Measurements from ENCODE around the gene DNAI4. TPM values are rescaled to one million over a fixed set of nuclear protein-coding genes. Genes with fewer than 3 reads are reported as not detected.
"Not testable (repeated sequence)": the region's sequence is repeated elsewhere in the genome, so short reads cannot be mapped to it uniquely, and the experiment has no call there.

The DNAI4 gene, protein sequence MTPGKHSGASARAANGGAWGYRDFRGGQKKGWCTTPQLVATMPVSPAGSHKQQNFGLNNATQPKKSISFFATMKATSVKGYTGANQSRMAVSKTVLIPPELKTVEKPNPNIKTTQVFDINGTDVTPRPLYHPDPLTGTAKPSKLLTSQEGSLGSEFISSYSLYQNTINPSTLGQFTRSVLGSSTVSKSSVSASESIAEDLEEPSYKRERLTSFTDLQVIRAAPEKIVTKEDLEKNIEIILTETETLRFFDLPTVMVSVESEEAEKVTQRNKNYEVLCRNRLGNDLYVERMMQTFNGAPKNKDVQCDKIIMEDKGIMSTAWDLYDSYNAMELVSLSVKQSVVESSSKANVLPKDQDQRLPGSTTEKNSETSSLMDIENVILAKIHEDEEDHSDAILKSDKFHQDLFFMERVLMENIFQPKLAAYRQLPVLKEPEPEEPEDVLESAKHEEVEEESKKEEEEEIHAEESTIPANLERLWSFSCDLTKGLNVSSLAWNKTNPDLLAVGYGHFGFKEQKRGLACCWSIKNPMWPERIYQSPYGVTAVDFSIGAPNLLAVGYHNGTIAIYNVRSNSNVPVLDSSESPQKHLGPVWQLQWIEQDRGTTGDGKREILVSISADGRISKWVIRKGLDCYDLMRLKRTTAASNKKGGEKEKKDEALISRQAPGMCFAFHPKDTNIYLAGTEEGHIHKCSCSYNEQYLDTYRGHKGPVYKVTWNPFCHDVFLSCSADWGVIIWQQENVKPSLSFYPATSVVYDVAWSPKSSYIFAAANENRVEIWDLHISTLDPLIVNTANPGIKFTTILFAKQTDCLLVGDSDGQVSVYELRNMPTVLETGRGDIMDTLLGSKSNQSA
- total RNA-seq (2014; rRNA removed; shearing (Covaris generic)): 0.05 and 0.40 TPM in 2 replicates
- 0.06 and 0.44 TPM in 2 replicates for polyA plus RNA-seq (2015; cell fraction: cytosol; rRNA removed)
- 0.76 and 0.84 TPM in 2 replicates for polyA plus RNA-seq (2015; cell fraction: nucleus; rRNA removed)

GRCh38 chr1:66924756-66925557 lies at the start of gene DNAI4, which contains the start of gene MIER1:
Gene DNAI4, minus strand, starts transcription at chr1:66924856. Its CDS starts 25 bp downstream, at chr1:66924831.
Gene MIER1, plus strand, starts transcription at chr1:66924990. Its CDS starts 39 bp downstream, at chr1:66925029.
- in situ Hi-C loops (cut with HindIII; ENCODE audit: low pct_unique_long_range_greater_than_20kb, low sequenced_read_pairs): no loop called here
- peak; percentile 97 for DNase-seq (ENCODE audit: low read depth, low spot score)

DNA sequence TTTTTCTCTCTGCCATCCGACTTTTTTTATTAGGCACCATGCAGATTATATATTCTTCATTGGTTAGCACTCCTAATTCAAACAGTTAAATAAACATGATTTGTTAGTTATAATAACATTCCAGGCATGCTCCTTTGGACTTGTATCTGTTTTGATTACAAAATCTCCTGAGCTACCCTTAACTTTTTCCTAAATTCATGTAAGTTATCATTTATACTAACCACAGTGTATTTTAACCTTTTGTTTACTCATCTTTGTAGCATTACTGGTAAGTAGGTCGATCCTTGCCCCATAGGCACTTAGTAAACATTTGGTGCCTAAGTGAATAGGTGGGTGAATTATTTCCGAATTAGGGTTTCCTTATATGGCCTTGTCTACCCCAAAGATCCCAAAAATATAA lies 43.9 kb upstream of the DNAI4 start:
- in situ Hi-C loops (cut with HindIII; ENCODE audit: low pct_unique_long_range_greater_than_20kb, low sequenced_read_pairs): no loop called here
- DNase-seq (ENCODE audit: low read depth, low spot score): no peak

- in situ Hi-C loops (cut with HindIII; ENCODE audit: low pct_unique_long_range_greater_than_20kb, low sequenced_read_pairs); DNase-seq (ENCODE audit: low read depth, low spot score): not testable (repeated sequence)
Observed at GRCh38 chr1:66966188-66966873, 41.7 kb upstream of the DNAI4 start.

- in situ Hi-C loops (cut with HindIII; ENCODE audit: low pct_unique_long_range_greater_than_20kb, low sequenced_read_pairs): no loop called here
- DNase-seq (ENCODE audit: low read depth, low spot score): no peak
Observed at GRCh38 chr1:66957938-66958337, 33.3 kb upstream of the DNAI4 start.

DNA sequence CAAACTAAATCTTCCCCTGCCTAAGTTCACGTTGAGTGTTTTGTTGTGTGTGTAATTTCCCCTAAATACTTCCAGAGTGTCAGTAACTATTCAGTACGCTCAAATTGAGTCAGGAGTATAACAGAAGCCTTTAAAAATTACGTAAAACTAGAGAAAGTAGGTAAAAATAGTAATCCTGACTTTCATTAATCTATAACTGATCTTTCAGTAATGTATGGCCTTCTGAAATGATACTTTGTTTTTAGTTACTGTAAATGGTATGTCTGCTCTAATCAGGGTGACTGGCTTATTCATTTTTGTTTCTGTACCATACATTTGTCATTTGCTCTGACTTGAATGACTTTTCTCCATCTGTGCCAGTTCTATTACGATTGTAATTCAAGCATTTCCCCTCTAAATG lies 29.6 kb upstream of the DNAI4 start:
- no peak for DNase-seq (ENCODE audit: low read depth, low spot score)
- in situ Hi-C loops (cut with HindIII; ENCODE audit: low pct_unique_long_range_greater_than_20kb, low sequenced_read_pairs): no loop called here

DNA sequence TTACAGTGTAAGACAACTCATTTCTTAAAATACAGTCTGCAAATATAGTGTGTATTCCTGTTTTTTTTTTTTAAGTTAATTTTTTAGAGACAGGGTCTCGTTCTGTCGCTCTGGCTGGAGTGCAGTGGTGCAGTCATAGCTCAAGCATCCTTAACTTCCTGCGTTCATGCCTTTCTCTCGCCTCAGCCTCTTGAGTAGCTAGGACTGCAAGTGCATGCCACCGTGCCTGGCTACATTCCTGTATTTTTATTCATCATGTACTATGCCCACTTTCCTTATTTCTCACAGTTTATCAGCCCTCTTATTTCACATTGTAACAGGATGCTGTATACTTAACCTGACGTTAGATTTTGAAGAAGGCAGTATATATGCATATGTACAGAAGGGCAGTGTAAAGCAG lies 26.9 kb upstream of the DNAI4 start:
- DNase-seq (ENCODE audit: low read depth, low spot score): no peak
- in situ Hi-C loops (cut with HindIII; ENCODE audit: low pct_unique_long_range_greater_than_20kb, low sequenced_read_pairs): no loop called here

- DNase-seq (ENCODE audit: low read depth, low spot score): no peak
- in situ Hi-C loops (cut with HindIII; ENCODE audit: low pct_unique_long_range_greater_than_20kb, low sequenced_read_pairs): no loop called here
Observed at GRCh38 chr1:66947267-66947666, 22.6 kb upstream of the DNAI4 start.

DNA sequence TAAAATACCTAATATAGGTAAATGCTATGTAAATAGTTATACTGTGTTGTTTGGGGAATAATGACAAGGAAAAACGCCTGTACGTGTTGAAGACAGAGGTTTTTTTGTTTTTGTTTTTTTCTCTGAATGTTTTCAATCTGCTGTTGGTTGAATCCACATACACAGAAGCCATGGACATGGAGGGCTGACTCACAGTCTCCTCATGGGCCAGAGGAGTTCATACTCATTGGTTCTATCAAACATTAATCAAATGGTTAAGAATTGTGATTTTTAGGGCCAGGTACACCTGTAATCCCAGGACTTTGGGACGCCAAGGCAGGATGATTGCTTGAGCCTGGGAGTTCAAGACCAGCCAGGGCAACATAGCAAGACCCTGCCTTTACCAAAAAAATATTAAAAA lies 20.7 kb upstream of the DNAI4 start:
- in situ Hi-C loops (cut with HindIII; ENCODE audit: low pct_unique_long_range_greater_than_20kb, low sequenced_read_pairs): no loop called here
- DNase-seq (ENCODE audit: low read depth, low spot score): no peak

DNA sequence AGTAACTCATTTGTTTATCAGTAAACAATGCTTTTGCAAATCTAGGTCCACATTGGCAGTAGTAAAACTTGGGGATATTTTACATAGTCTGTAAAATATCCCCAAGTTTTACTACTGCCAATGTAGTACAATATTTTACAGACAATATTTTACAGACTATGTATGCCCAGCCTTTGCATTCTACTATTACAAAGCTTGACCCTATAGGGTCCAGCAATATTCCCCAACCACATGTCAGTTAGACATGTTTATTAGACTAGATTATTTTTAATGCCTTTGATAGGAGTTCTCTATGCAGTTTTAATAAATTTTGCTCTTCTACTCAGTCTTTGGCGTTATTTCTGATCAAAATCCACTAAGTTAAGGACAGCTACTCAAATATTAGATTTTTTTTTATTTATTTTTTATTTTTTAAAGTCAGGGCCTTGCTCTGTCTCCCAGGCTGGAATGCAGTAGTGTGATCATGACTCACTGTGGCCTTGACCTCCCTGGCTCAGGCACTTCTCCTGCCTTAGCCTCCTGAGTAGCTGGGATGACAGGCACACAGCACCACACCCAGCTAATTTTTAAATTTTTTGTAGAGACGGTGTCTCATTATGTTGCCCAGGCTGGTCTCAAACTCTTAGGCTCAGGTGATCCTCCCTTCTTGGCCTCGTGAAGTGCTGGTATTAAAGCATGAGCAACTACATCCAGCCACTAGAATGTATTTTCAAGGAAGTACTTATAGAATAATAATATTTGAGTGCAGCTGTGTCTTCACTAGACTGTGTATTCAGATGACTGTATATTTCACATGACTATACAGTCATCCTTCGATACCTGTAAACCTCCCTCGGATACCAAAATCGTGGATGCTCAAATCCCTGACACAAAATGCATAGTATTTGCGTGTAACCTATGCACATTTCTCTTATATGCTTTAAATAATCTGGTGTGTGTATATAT lies 19.9 kb upstream of the DNAI4 start:
- in situ Hi-C loops (cut with HindIII; ENCODE audit: low pct_unique_long_range_greater_than_20kb, low sequenced_read_pairs): no loop called here
- no peak for DNase-seq (ENCODE audit: low read depth, low spot score)

DNA sequence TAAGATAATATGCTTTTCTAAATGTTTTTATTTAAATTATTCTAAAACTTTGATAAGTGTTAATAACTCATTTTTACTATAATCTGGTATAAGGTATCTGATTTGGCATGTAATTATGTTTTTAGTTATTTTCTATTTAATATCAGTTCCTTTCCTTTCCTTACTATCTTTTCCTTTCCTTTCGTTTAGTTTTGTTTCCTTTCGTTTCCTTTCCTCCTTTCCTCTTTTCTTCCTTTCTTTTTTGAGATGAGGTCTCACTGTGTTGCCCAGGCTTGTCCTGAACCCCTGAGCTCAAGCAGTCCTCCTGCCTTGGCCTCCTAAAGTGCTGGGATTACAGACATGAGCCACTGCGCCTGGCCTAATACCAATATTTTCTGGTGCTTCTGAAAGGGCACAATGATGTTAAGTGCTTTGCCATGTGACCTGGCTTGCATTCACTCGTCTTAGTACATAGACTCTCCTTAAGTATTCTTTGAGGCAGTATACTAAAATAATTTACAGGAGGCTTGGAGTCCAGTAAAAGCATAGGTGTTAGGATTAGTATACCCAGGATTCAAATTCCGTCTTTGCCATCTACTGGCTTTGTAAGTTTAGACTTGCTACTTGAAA lies 18.8 kb upstream of the DNAI4 start:
- no peak for DNase-seq (ENCODE audit: low read depth, low spot score)

GRCh38 chr1:66940981-66941380 lies 16.3 kb upstream of the DNAI4 start:
- in situ Hi-C loops (cut with HindIII; ENCODE audit: low pct_unique_long_range_greater_than_20kb, low sequenced_read_pairs): no loop called here

More for the DNA sequence above, 18.8 kb upstream of the DNAI4 start:
- in situ Hi-C loops (cut with HindIII; ENCODE audit: low pct_unique_long_range_greater_than_20kb, low sequenced_read_pairs): no loop called here

GRCh38 chr1:66938613-66939012 lies 14.0 kb upstream of the DNAI4 start:
- in situ Hi-C loops (cut with HindIII; ENCODE audit: low pct_unique_long_range_greater_than_20kb, low sequenced_read_pairs): no loop called here
- no peak for DNase-seq (ENCODE audit: low read depth, low spot score)

More at GRCh38 chr1:66940981-66941380, 16.3 kb upstream of the DNAI4 start:
- no peak for DNase-seq (ENCODE audit: low read depth, low spot score)

- DNase-seq (ENCODE audit: low read depth, low spot score): no peak
- in situ Hi-C loops (cut with HindIII; ENCODE audit: low pct_unique_long_range_greater_than_20kb, low sequenced_read_pairs): no loop called here
Observed at GRCh38 chr1:66937529-66938234, 13.0 kb upstream of the DNAI4 start.

DNA sequence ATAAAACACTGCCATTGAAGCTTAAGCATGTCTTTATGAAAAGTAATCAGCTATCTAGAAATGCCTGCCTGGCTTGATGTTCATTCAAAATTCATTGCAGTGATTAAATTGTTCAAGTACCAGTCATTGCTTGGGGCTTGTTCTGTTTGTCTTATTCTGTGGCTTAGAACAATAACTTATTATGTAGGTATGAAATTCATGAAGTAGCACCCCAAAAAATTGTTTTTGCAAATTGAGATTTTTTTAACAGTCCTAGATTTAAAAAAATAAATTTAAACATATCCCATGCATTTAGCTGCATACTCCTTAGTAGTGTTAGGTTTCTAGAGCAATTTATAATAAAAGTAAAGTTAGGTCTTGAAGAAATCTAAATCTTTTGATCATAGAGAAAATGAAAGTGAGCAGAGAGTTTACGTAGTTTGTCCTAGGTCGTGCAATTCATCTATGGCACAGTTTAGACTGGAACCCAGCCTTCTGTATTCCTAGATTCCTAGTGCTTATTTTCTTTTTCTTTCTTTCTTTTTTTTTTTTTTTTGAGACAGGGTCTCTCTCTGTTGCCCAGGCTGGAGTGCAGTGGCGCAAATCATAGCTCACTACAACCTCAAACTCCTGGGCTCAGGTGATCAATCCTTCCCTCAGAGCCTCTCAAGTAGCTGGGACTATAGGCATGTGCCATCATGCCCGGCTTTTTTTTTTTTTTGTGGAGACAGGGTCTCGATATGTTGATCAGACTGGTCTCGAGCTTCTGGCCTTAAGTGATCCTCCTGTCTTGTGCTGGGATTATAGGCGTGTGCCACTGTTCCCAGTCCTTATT lies 9.4 kb upstream of the DNAI4 start:
- in situ Hi-C loops (cut with HindIII; ENCODE audit: low pct_unique_long_range_greater_than_20kb, low sequenced_read_pairs): no loop called here
- DNase-seq (ENCODE audit: low read depth, low spot score): peak; percentile 37
